Testis (tissue), 2 donors: Measurements from ENCODE around the gene TRIB2.

ENCODE experiments used
- POLR2A ChIP-seq: fragments of 450-650 bp; IDR thresholded peaks from one replicate; pipeline ENCODE4 v1.6.1; 2017; ENCODE audit warnings: antibody characterized with exemption, mild to moderate bottlenecking, moderate library complexity
- TF ChIP-seq, protein P1 (sequence below), 3 experiments: fragments of 450-650 bp in 2 of 3; fragments of 200-600 bp in 1 of 3; sonication (generic) in 1 of 3; IDR thresholded peaks; one replicate each; pipeline ENCODE4 v1.5.1; 2016 to 2019; ENCODE audit warnings: antibody characterized with exemption in 3 of 3, mild to moderate bottlenecking in 2 of 3, moderate library complexity in 1 of 3

GRCh38 chr2:12693509-12693908 lies 23.2 kb upstream of the TRIB2 start:
- TF ChIP-seq, protein P1, sequence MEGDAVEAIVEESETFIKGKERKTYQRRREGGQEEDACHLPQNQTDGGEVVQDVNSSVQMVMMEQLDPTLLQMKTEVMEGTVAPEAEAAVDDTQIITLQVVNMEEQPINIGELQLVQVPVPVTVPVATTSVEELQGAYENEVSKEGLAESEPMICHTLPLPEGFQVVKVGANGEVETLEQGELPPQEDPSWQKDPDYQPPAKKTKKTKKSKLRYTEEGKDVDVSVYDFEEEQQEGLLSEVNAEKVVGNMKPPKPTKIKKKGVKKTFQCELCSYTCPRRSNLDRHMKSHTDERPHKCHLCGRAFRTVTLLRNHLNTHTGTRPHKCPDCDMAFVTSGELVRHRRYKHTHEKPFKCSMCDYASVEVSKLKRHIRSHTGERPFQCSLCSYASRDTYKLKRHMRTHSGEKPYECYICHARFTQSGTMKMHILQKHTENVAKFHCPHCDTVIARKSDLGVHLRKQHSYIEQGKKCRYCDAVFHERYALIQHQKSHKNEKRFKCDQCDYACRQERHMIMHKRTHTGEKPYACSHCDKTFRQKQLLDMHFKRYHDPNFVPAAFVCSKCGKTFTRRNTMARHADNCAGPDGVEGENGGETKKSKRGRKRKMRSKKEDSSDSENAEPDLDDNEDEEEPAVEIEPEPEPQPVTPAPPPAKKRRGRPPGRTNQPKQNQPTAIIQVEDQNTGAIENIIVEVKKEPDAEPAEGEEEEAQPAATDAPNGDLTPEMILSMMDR (IDR thresholded peaks at IDR 0.05): no peak
- no peak for TF ChIP-seq POLR2A
